HCT116 (cell line): ENCODE data around the gene HMX3. TPM values are rescaled to one million over a fixed set of nuclear protein-coding genes. Genes with fewer than 3 reads are reported as not detected.

ENCODE experiments used
- ATAC-seq: fragments of 200-7000 bp; cut with Tn5 transposase; 2 replicates; pipeline ENCODE4 v1.9.1; 2020; ENCODE audit warnings: mild to moderate bottlenecking, moderate library complexity
- BruUV-seq: library from RNA; stranded (reverse); fragments of 400-500 nt; replicated peaks from 2 replicates; lab custom pipeline; 2021; lab: Mats Ljungman, UMichigan
- CTCF ChIA-PET: fragments of 300-600 bp; sonication (Branson Sonifier 250); formaldehyde crosslinking; loops from one replicate; lab custom pipeline; 2021; ENCODE audit warnings: antibody characterized with exemption; lab: Charles Lee
- POLR2A ChIA-PET: fragments of 300-600, 350-600 bp; sonication (Branson Sonifier 250); formaldehyde crosslinking; loops from one replicate; lab custom pipeline; 2021; ENCODE audit warnings: antibody characterized with exemption; lab: Charles Lee
- RAD21 ChIA-PET, 2 experiments: fragments of 300-600 bp; sonication (Branson Sonifier 250); formaldehyde crosslinking; loops; one replicate each; lab custom pipeline; 2023; ENCODE audit warnings: low total read pairs in 2 of 2; ENCODE audit not compliant: uncharacterized antibody in 2 of 2, unreplicated experiment in 2 of 2, low non-redundant PET in 1 of 2; lab: Charles Lee
- DNase-seq: peaks from one replicate; pipeline ENCODE4 v3.0.0-alpha.2; 2010; ENCODE audit warnings: low read depth, low spot score
- H2AFZ ChIP-seq: fragments of 200-600 bp; shearing (Covaris generic), sonication (generic); 2 replicates; pipeline ENCODE4 v1.6.1; 2017; ENCODE audit warnings: low read depth, mixed run types, mixed read lengths, antibody characterized with exemption, low read length; ENCODE audit not compliant: poor library complexity, severe bottlenecking
- H3K27ac ChIP-seq: 2 replicates; pipeline ENCODE4 v1.5.1; 2012; ENCODE audit warnings: low read depth, low read length
- H3K27me3 ChIP-seq: fragments of 200-600 bp; sonication (generic); 2 replicates; pipeline ENCODE4 v1.6.1; 2016; ENCODE audit warnings: mixed run types, low read length, mixed read lengths; ENCODE audit not compliant: insufficient read depth
- H3K36me3 ChIP-seq, 2 experiments: fragments of 200-500 bp in 1 of 2; fragments of 200-600 bp in 1 of 2; sonication (Bioruptor generic) in 1 of 2; sonication (generic) in 1 of 2; 2 replicates each; pipeline versions ENCODE4 v1.5.1 to v1.6.1; 2014 to 2016; ENCODE audit warnings: low read length in 2 of 2, inconsistent platforms in 1 of 2, mixed read lengths in 1 of 2, mixed run types in 1 of 2; ENCODE audit not compliant: insufficient read depth in 2 of 2, control insufficient read depth in 1 of 2
- H3K4me1 ChIP-seq, 2 experiments: fragments of 200-600 bp in 1 of 2; sonication (generic) in 1 of 2; 2 replicates each; pipeline versions ENCODE4 v1.5.1 to v1.6.1; 2012 to 2017; ENCODE audit warnings: low read length in 2 of 2, inconsistent platforms in 1 of 2, mild to moderate bottlenecking in 1 of 2, mixed read lengths in 1 of 2, mixed run types in 1 of 2, moderate library complexity in 1 of 2; ENCODE audit not compliant: insufficient read depth in 2 of 2, control insufficient read depth in 1 of 2
- H3K4me2 ChIP-seq: fragments of 200-600 bp; sonication (generic); 2 replicates; pipeline ENCODE4 v1.6.1; 2017; ENCODE audit warnings: mixed run types, low read length, mixed read lengths
- H3K4me3 ChIP-seq, 2 experiments: fragments of 200-600 bp in 1 of 2; sonication (generic) in 1 of 2; replicated peaks in 1 of 2; 2 replicates each; pipeline ENCODE4 v1.5.1; 2011 to 2016; ENCODE audit warnings: low read length in 2 of 2, control low read depth in 1 of 2, low read depth in 1 of 2, mild to moderate bottlenecking in 1 of 2, mixed read lengths in 1 of 2, mixed run types in 1 of 2
- H3K79me2 ChIP-seq: fragments of 200-600 bp; sonication (generic); 2 replicates; pipeline ENCODE4 v1.6.1; 2017; ENCODE audit warnings: mild to moderate bottlenecking, mixed run types, low read length, moderate library complexity, mixed read lengths; ENCODE audit not compliant: insufficient read depth
- H3K9ac ChIP-seq: fragments of 200-600 bp; sonication (generic); 2 replicates; pipeline ENCODE4 v1.6.1; 2016; ENCODE audit warnings: low read length, mixed read lengths
- H3K9me2 ChIP-seq: fragments of 200-600 bp; sonication (generic), shearing (Covaris generic); 2 replicates; pipeline ENCODE4 v1.6.1; 2017; ENCODE audit warnings: mixed run types, mild to moderate bottlenecking, moderate library complexity; ENCODE audit not compliant: insufficient read depth
- H3K9me3 ChIP-seq, 2 experiments: fragments of 200-500 bp in 1 of 2; fragments of 200-600 bp in 1 of 2; sonication (Bioruptor generic) in 1 of 2; sonication (generic) in 1 of 2; 2 replicates each; pipeline ENCODE4 v1.6.1; 2014 to 2017; ENCODE audit warnings: low read length in 2 of 2, mixed read lengths in 2 of 2, inconsistent platforms in 1 of 2, low read depth in 1 of 2, mild to moderate bottlenecking in 1 of 2, mixed run types in 1 of 2, moderate library complexity in 1 of 2; ENCODE audit not compliant: control insufficient read depth in 1 of 2, insufficient read depth in 1 of 2
- H4K20me1 ChIP-seq: fragments of 200-600 bp; sonication (generic), shearing (Covaris generic); 2 replicates; pipeline ENCODE4 v1.6.1; 2017; ENCODE audit warnings: mixed run types, mild to moderate bottlenecking, moderate library complexity; ENCODE audit not compliant: insufficient read depth
- ATF3 ChIP-seq: IDR thresholded peaks from 2 replicates; pipeline ENCODE4 v1.6.1; 2012
- CBX3 ChIP-seq: IDR thresholded peaks from 2 replicates; pipeline ENCODE4 v1.6.1; 2012; ENCODE audit warnings: low read depth
- CEBPB ChIP-seq: IDR thresholded peaks from 2 replicates; pipeline ENCODE4 v1.6.1; 2012; ENCODE audit warnings: low read depth
- CTCF ChIP-seq, 3 experiments: fragments of 200-600 bp in 1 of 3; sonication (generic) in 1 of 3; IDR thresholded peaks in 2 of 3; conservative IDR thresholded peaks in 1 of 3; 2 replicates each; pipeline ENCODE4 v1.5.1; 2012 to 2017; ENCODE audit warnings: low read depth in 2 of 3, low read length in 2 of 3, antibody characterized with exemption in 1 of 3, borderline replicate concordance in 1 of 3, control low read depth in 1 of 3, mild to moderate bottlenecking in 1 of 3, mixed read lengths in 1 of 3, mixed run types in 1 of 3, moderate library complexity in 1 of 3; ENCODE audit not compliant: insufficient read depth in 1 of 3
- EGR1 ChIP-seq: IDR thresholded peaks from 2 replicates; pipeline ENCODE4 v1.6.1; 2012; ENCODE audit warnings: low read depth
- ELF1 ChIP-seq: IDR thresholded peaks from 2 replicates; pipeline ENCODE4 v1.6.1; 2012; ENCODE audit warnings: low read depth, borderline replicate concordance
- EZH2 ChIP-seq: fragments of 200-600 bp; sonication (generic); IDR thresholded peaks from 2 replicates; pipeline ENCODE4 v1.6.1; 2017; ENCODE audit warnings: antibody characterized with exemption, mixed run types
- EZH2phosphoT487 ChIP-seq: fragments of 200-600 bp; IDR thresholded peaks from 2 replicates; pipeline ENCODE4 v1.6.1; 2018; ENCODE audit warnings: antibody characterized with exemption, borderline replicate concordance
- POLR2A ChIP-seq: IDR thresholded peaks from 2 replicates; pipeline ENCODE4 v1.7.0; 2011; ENCODE audit warnings: borderline replicate concordance; ENCODE audit not compliant: insufficient read depth, insufficient read length; ENCODE audit errors: extremely low read depth
- POLR2AphosphoS5 ChIP-seq: IDR thresholded peaks from 2 replicates; pipeline ENCODE4 v1.6.1; 2011; ENCODE audit warnings: mild to moderate bottlenecking, low read depth, low read length, moderate library complexity
- RAD21 ChIP-seq: IDR thresholded peaks from 2 replicates; pipeline ENCODE4 v1.6.1; 2012; ENCODE audit warnings: low read depth, mild to moderate bottlenecking
- REST ChIP-seq: IDR thresholded peaks from 2 replicates; pipeline ENCODE4 v1.6.1; 2012; ENCODE audit warnings: low read depth
- SIN3A ChIP-seq: IDR thresholded peaks from 2 replicates; pipeline ENCODE4 v1.6.1; 2012; ENCODE audit warnings: low read depth
- SP1 ChIP-seq: IDR thresholded peaks from 2 replicates; pipeline ENCODE4 v1.6.1; 2012; ENCODE audit warnings: low read depth
- SRF ChIP-seq: IDR thresholded peaks from 2 replicates; pipeline ENCODE4 v1.6.1; 2012; ENCODE audit warnings: low read depth
- TCF7L2 ChIP-seq: IDR thresholded peaks from 2 replicates; pipeline ENCODE4 v1.7.0; 2011; ENCODE audit warnings: borderline replicate concordance, inconsistent platforms; ENCODE audit not compliant: insufficient read depth, insufficient read length; ENCODE audit errors: extremely low read depth
- ZBTB33 ChIP-seq: IDR thresholded peaks from 2 replicates; pipeline ENCODE4 v1.6.1; 2011; ENCODE audit warnings: mild to moderate bottlenecking, low read length, moderate library complexity; ENCODE audit not compliant: insufficient replicate concordance; ENCODE audit errors: extremely low read depth
- intact Hi-C: fragments of 100-400 bp; cut with micrococcal nuclease; formaldehyde crosslinking; loops from 2 replicates; pipeline ENCODE4 v1.10.0; 2022
- total RNA-seq: library from RNA; stranded (reverse); gene quantifications from one replicate; pipeline ENCODE4 v1.2.1, GENCODE V29; 2021; ENCODE audit not compliant: unreplicated experiment

HMX3 gene
- total RNA-seq, 1 experiment from 2014 or later = not detected

- Histone ChIP-seq H3K4me1 (peaks cover 8 to 20% of the 10 kb centered on the region in 2 experiments; a peak in 3 of 4 replicates), H3K9ac (no peak overlapping the region), H2AFZ (no peak overlapping the region), H3K36me3 (peaks cover 53 to 73% of the 10 kb centered on the region in 2 experiments), H3K9me2 (no peaks in the 10 kb centered on the region), H3K9me3 (no peaks in the 10 kb centered on the region), H3K79me2 (peaks cover 80% of the 10 kb centered on the region), H4K20me1 (peaks cover 35% of the 10 kb centered on the region; the same call in 1 of the 2 replicates), H3K27me3 (no peaks in the 10 kb centered on the region), H3K4me3 (no peak overlapping the region), H3K4me2 (no peak overlapping the region), H3K27ac (no peak overlapping the region)
- ChIA-PET POLR2A (interaction anchor here (1.0 kb wide), 1 partner anchor 7 kb away, joined by 3 read pairs; no protein-coding TSS in a partner anchor), RAD21 (no interaction called here), CTCF (no interaction called here)
- DNase-seq = no peak
- TF ChIP-seq ELF1 (no peak), EZH2phosphoT487 (no peak), CBX3 (no peak), RAD21 (no peak), SRF (no peak), EZH2 (no peak), POLR2AphosphoS5 (no peak), SP1 (no peak), TCF7L2 (no peak), ATF3 (no peak), CEBPB (no peak), EGR1 (no peak), SIN3A (no peak), REST (no peak), POLR2A (no peak), ZBTB33 (no peak), CTCF (IDR thresholded peaks at IDR 0.05 in 2 of 3, conservative IDR thresholded peaks at IDR 0.05 in 1 of 3; ENCODE audit: borderline replicate concordance in 1 of 3, insufficient read depth in 1 of 3, low read depth in 2 of 3, low read length in 2 of 3) (no peak)
- intact Hi-C loops = no loop called here
- BruUV-seq = no TSS peak
- no peak for ATAC-seq
Observed at GRCh38 chr10:123157210-123157609, 21.4 kb downstream of the HMX3 start.
